ENCODE data around the gene PDCD1. TPM values are rescaled to one million over a fixed set of nuclear protein-coding genes. Genes with fewer than 3 reads are reported as not detected.
"Not testable (repeated sequence)": the region's sequence is repeated elsewhere in the genome, so short reads cannot be mapped to it uniquely, and the experiment has no call there.

PDCD1 gene
- total RNA-seq, 4 donors from 2014 or later = 0.49 to 2.3 (median 1.1) TPM

GRCh38 chr2:241822264-241822623 lies 36.5 kb downstream of the PDCD1 start:
- H3K4me3 ChIP-seq (replicated peaks in 1 of 3) = no peak overlapping the region
- no peak for DNase-seq
- H3K9me3 ChIP-seq = no peaks in the 10 kb centered on the region
- H3K4me1 ChIP-seq = no peaks in the 10 kb centered on the region
- intact Hi-C loops (cut with DNase I) = no loop called here
- H3K27me3 ChIP-seq = no peaks in the 10 kb centered on the region
- TF ChIP-seq POLR2A (IDR thresholded peaks at IDR 0.05) (no peak), CTCF (IDR thresholded peaks at IDR 0.05) (no peak)
- no peaks in the 10 kb centered on the region for H3K36me3 ChIP-seq
- no peak overlapping the region for H3K27ac ChIP-seq
- WGBS, 2 donors = 77 to 79% methylated on average over 14 of the region's 14 CpGs

- no peak for TF ChIP-seq POLR2A (IDR thresholded peaks at IDR 0.05)
- TF ChIP-seq CTCF (IDR thresholded peaks at IDR 0.05) = no peak
- Histone ChIP-seq H3K9me3 (no peaks in the 10 kb centered on the region), H3K36me3 (no peaks in the 10 kb centered on the region), H3K27ac (no peak overlapping the region), H3K4me3 (replicated peaks in 1 of 3) (no peak overlapping the region), H3K27me3 (no peaks in the 10 kb centered on the region), H3K4me1 (no peaks in the 10 kb centered on the region)
- WGBS, 2 donors = 82 to 83% methylated on average over 27 to 28 of the region's 28 CpGs
- intact Hi-C loops (cut with DNase I) = no loop called here
- no peak for DNase-seq
These were observed 37.0 kb downstream of the PDCD1 start for GRCh38 chr2:241821460-241822263.

- DNase-seq = no peak
- TF ChIP-seq POLR2A (IDR thresholded peaks at IDR 0.05) = no peak
- no peak for TF ChIP-seq CTCF (IDR thresholded peaks at IDR 0.05)
- no peaks in the 10 kb centered on the region for H3K36me3 ChIP-seq
- 83 to 85% methylated on average over 25 of the region's 31 CpGs for WGBS, 2 donors
- no peak overlapping the region for H3K4me3 ChIP-seq (replicated peaks in 1 of 3)
- H3K9me3 ChIP-seq = no peaks in the 10 kb centered on the region
- H3K4me1 ChIP-seq = no peaks in the 10 kb centered on the region
- H3K27me3 ChIP-seq = no peaks in the 10 kb centered on the region
- H3K27ac ChIP-seq = no peak overlapping the region
- intact Hi-C loops (cut with DNase I) = no loop called here
These were observed 37.9 kb downstream of the PDCD1 start for GRCh38 chr2:241820625-241821384.

GRCh38 chr2:241819947-241820624 lies 38.6 kb downstream of the PDCD1 start:
- not testable (repeated sequence) for DNase-seq

GRCh38 chr2:241818943-241819270 lies 39.8 kb downstream of the PDCD1 start:
- no peak for TF ChIP-seq CTCF (IDR thresholded peaks at IDR 0.05)
- no peak for TF ChIP-seq POLR2A (IDR thresholded peaks at IDR 0.05)
- Histone ChIP-seq H3K27ac (no peak overlapping the region), H3K4me1 (no peaks in the 10 kb centered on the region), H3K4me3 (replicated peaks in 1 of 3) (no peak overlapping the region), H3K9me3 (no peaks in the 10 kb centered on the region), H3K36me3 (no peaks in the 10 kb centered on the region), H3K27me3 (no peaks in the 10 kb centered on the region)
- 78 to 87% methylated on average over 9 to 10 of the region's 10 CpGs for WGBS, 2 donors
- intact Hi-C loops (cut with DNase I) = no loop called here
- no peak for DNase-seq

More at GRCh38 chr2:241819947-241820624, 38.6 kb downstream of the PDCD1 start:
- H3K27me3 ChIP-seq; H3K4me1 ChIP-seq; H3K36me3 ChIP-seq; H3K9me3 ChIP-seq; intact Hi-C loops (cut with DNase I); H3K4me3 ChIP-seq (replicated peaks in 1 of 3); H3K27ac ChIP-seq: not testable (repeated sequence)
- WGBS, 2 donors = 85 to 89% methylated on average over 22 to 24 of the region's 27 CpGs

Measured in thyroid gland (tissue), 4 donors.